HFFc6 (cell line): ENCODE results near the gene GORASP1. TPM values are rescaled to one million over a fixed set of nuclear protein-coding genes. Genes with fewer than 3 reads are reported as not detected.

Experiments used
- DNase-seq: peaks from one replicate; pipeline ENCODE4 v3.0.0-alpha.2; 2018
- H3K27ac Mint-ChIP-seq: 2 replicates; pipeline ENCODE4 v1.8.0; 2020; ENCODE audit warnings: mild to moderate bottlenecking, mixed read lengths
- H3K27me3 Mint-ChIP-seq: 2 replicates; pipeline ENCODE4 v1.8.0; 2021; ENCODE audit warnings: mild to moderate bottlenecking, moderate library complexity, mixed read lengths; ENCODE audit not compliant: insufficient read depth
- H3K36me3 Mint-ChIP-seq: 2 replicates; pipeline ENCODE4 v1.8.0; 2021; ENCODE audit warnings: low read depth, mixed read lengths
- H3K4me1 Mint-ChIP-seq: 2 replicates; pipeline ENCODE4 v1.8.0; 2020; ENCODE audit warnings: low read depth, mixed read lengths
- H3K4me3 Mint-ChIP-seq: 2 replicates; pipeline ENCODE4 v1.8.0; 2020; ENCODE audit warnings: mild to moderate bottlenecking, moderate library complexity, mixed read lengths
- H3K9me3 Mint-ChIP-seq: 2 replicates; pipeline ENCODE4 v1.8.0; 2020; ENCODE audit warnings: mild to moderate bottlenecking, mixed read lengths
- total RNA-seq, 6 experiments: library from RNA; stranded (reverse); fragmentation: NEBNext Ultra II Directional; extraction: Animal tissue kit (Norgen Biotek cat#: 25700); gene quantifications; 2 replicates in 1 of 6; 3 replicates in 5 of 6; pipeline ENCODE4 v1.2.3, GENCODE V29; 2021
- TF ChIP-seq, protein P1 (sequence below): fragments of 200-600 bp; sonication (generic); IDR thresholded peaks from 2 replicates; pipeline ENCODE4 v1.5.0; 2021; ENCODE audit warnings: antibody characterized with exemption, mild to moderate bottlenecking

The GORASP1 gene
- total RNA-seq, 6 experiments from 2014 or later = 42.7 to 52.1 (median 47.0) TPM

DNA sequence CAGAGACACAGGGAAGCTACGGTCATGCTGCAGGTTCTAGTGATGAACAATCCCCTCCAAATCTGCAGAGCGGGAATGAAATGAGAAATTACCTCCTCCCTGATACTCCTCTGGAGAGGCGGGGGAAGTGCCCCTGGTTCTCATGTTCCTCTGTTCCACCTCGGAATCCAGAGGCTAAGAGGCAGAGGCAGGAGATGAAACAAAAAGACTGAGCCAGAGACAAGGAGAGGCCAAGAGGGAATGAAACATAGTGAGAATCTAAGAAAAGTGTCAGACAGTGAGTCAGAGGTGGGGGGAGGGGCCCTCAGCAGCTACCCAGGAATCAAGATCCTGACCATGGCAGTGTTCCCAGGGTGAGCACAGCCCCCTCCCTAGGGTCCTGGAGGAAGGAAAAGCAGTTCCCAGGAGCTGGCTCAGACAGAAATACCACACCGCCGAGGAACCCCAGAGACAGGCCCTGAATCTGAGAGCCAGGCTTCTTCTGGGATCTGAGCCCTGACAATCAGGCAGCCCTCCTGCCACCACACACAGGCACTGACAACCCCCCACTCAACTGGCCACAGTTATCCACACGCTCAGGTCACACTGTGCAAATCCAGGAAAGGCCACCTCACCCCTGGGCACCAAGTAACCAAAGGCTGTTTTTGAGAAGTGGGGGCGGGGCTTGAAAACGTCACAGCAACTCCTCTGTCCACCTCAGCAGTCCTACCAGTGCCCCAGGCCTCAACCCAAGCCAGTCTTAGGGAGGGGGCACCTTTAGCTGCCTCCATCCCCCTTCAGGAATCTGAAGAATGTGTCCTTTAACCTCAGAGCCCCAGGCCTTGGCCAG, 43.6 kb upstream of the GORASP1 start:
- TF ChIP-seq, protein P1, sequence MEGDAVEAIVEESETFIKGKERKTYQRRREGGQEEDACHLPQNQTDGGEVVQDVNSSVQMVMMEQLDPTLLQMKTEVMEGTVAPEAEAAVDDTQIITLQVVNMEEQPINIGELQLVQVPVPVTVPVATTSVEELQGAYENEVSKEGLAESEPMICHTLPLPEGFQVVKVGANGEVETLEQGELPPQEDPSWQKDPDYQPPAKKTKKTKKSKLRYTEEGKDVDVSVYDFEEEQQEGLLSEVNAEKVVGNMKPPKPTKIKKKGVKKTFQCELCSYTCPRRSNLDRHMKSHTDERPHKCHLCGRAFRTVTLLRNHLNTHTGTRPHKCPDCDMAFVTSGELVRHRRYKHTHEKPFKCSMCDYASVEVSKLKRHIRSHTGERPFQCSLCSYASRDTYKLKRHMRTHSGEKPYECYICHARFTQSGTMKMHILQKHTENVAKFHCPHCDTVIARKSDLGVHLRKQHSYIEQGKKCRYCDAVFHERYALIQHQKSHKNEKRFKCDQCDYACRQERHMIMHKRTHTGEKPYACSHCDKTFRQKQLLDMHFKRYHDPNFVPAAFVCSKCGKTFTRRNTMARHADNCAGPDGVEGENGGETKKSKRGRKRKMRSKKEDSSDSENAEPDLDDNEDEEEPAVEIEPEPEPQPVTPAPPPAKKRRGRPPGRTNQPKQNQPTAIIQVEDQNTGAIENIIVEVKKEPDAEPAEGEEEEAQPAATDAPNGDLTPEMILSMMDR = no peak
- peaks cover 6% of the 10 kb centered on the region for H3K36me3 Mint-ChIP-seq
- H3K27ac Mint-ChIP-seq = peak overlapping the region; percentile 98
- H3K4me3 Mint-ChIP-seq = peak overlapping the region; percentile 95
- peak; percentile 91 for DNase-seq
- H3K4me1 Mint-ChIP-seq = peaks cover 80% of the 10 kb centered on the region
- peaks cover 13% of the 10 kb centered on the region for H3K27me3 Mint-ChIP-seq
- no peaks in the 10 kb centered on the region for H3K9me3 Mint-ChIP-seq

DNA sequence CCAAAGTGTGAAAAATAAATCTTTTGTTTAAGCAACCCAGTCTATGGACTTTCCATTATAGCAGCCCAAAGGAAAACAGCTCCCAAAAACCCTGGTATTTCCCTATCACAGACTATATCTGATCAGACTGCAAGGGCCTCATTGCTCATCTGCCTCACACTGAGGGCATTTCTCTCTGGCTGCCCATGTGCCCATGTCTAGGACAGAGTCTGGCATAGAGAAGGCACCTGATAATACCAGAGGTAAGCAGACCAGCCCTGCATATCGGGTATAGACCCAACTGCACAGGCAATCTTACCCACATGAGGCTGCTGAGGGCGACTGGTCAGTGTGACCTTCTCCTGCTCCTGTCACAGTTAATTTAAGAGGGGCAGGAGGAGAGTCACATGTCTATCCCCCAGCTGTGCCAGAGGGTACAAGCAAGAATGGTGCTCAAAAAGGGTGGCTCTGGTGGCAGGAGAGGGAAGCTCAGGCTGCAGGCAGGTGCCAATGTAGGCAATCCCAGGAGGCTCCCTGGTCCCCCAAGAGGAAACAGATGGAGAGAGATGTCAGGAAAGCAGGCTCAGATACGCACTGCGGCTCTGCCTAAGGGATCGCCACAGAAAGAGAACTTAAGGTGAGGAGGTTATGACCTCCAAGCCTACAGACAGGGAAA, 42.8 kb upstream of the GORASP1 start:
- DNase-seq = no peak
- Mint-ChIP-seq H3K9me3 (no peaks in the 10 kb centered on the region), H3K27ac (peak overlapping the region; percentile 98), H3K4me3 (peak overlapping the region; percentile 95), H3K27me3 (peaks cover 13% of the 10 kb centered on the region), H3K36me3 (peaks cover 10% of the 10 kb centered on the region), H3K4me1 (peaks cover 80% of the 10 kb centered on the region)
- TF ChIP-seq, protein P1 = peak; percentile 41

DNA sequence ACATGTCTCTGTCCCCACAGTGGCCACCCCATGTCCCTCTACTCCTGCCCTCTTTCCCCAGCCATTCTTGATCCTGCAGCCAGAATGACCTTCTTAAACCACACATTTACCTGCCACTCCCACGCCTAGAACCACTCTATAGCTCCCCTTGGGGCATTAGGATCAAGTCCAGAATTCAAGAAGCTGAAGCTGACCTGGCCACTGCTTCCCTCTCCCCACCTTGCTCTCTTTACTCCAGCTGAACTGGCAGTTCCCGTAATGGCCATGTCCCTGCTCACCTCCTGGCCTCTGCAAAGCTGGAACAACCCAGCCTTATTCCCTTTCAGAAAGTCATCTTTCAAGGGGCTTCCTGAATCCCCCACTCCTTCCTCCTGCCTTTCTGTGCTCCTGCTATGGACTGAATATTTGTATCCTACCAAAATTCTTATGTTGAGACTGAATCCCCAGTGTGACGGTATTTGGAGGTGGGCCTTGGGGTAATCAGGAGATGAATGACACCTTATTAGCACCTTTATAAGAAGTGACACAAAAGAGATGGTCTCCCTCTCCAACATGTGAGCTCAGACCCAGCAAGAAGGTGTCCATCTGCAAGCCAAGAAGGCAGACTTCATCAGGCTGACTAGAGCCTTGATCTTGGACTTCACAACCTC, 42.2 kb upstream of the GORASP1 start:
- Mint-ChIP-seq H3K9me3 (no peaks in the 10 kb centered on the region), H3K4me3 (peak overlapping the region; percentile 95), H3K27me3 (peaks cover 13% of the 10 kb centered on the region), H3K4me1 (peaks cover 80% of the 10 kb centered on the region), H3K36me3 (peaks cover 12% of the 10 kb centered on the region), H3K27ac (peak overlapping the region; percentile 98)
- DNase-seq = no peak
- TF ChIP-seq, protein P1 = no peak

DNA sequence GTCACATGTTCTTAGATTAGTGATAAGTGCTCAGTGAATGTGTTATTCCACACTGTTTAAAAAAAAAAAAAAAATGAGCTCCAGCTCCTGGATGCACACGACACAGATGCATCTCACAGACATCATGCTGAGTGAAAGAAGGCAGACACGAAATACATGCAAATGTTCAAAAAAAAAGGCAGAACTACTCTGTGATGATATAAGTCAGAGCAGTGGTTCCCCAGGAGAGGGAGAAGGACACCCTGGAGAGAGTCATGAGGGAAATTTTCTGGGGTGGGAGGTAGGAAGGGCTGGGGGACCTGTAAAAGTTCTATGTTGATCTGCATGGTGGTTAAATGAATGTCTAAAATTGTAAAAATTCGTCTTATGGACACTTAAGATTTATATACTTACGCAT, 41.6 kb upstream of the GORASP1 start:
- Mint-ChIP-seq H3K9me3 (no peaks in the 10 kb centered on the region), H3K27me3 (peaks cover 9% of the 10 kb centered on the region), H3K4me3 (peak overlapping the region; percentile 95), H3K27ac (peak overlapping the region; percentile 98), H3K36me3 (peaks cover 16% of the 10 kb centered on the region), H3K4me1 (peaks cover 79% of the 10 kb centered on the region)
- TF ChIP-seq, protein P1 = no peak
- DNase-seq = no peak

DNA sequence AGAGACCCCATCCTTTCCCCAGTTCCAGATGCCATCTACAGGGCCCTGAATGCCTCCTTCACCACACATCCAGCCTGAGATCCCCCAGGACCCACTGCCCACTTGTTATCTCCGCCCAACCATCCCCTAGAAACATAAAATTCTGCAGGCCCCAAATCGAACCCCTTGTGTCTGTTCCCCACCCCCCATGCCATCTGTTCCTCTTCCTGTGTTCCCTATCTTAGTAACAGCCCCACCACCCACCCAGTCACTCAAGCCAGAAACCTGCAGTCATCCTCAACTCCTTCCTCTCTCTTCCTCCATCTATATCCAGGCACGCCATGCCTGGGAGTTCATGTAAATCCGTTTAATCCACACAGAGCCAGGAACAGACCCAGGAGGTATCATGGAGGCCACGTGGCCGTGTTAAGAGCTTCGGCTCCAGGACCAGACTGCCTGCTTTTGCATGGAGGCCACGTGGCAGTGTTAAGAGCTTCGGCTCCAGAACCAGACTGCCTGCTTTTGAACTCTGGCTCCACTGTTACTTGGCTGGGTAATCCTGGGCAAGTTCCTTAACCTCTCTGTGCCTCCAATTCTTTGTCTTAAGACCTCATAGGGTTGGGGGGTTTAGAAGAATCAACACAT, 41.1 kb upstream of the GORASP1 start:
- H3K27me3 Mint-ChIP-seq = peaks cover 9% of the 10 kb centered on the region
- no peaks in the 10 kb centered on the region for H3K9me3 Mint-ChIP-seq
- H3K4me3 Mint-ChIP-seq = peak overlapping the region; percentile 95
- TF ChIP-seq, protein P1 = no peak
- peak overlapping the region; percentile 98 for H3K27ac Mint-ChIP-seq
- H3K36me3 Mint-ChIP-seq = peaks cover 16% of the 10 kb centered on the region
- peaks cover 79% of the 10 kb centered on the region for H3K4me1 Mint-ChIP-seq
- no peak for DNase-seq
